HT-29 (cell line): Measurements from ENCODE around the gene C8G. TPM values are rescaled to one million over a fixed set of nuclear protein-coding genes. Genes with fewer than 3 reads are reported as not detected.

Experiments
- DNase-seq: peaks from one replicate; pipeline ENCODE4 v3.0.0-alpha.2; 2015; ENCODE audit warnings: low spot score
- total RNA-seq: library from RNA; depleted of rRNA; stranded (reverse); fragments of >200 nt; shearing (Covaris generic); gene quantifications from 2 replicates; pipeline ENCODE4 v1.2.3, GENCODE V29; 2014

C8G gene
- total RNA-seq, 1 experiment from 2014 or later, result 0.71 TPM

DNA sequence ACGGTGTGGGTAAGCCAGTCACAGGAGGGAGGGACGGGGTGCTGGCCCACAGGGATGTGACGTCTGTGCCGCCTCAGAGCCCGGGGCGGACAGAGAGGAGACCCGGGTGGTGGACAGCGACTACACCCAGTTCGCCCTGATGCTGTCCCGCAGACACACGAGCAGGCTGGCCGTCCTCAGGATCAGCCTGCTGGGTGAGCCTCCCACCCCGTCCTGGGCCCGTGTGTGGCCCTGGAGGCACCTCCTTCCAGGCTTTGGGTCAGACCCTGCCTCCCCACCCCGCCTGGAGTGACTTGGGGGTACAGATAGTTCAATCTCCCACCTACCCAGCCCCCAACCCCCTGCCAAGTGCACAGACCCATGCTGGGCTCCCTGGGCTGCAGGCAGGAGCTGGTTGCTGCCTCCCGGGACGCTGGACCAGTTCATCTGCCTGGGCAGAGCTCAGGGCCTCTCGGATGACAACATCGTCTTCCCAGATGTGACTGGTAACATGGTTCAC, 8.8 kb downstream of the C8G start:
- DNase-seq, result no peak

DNA sequence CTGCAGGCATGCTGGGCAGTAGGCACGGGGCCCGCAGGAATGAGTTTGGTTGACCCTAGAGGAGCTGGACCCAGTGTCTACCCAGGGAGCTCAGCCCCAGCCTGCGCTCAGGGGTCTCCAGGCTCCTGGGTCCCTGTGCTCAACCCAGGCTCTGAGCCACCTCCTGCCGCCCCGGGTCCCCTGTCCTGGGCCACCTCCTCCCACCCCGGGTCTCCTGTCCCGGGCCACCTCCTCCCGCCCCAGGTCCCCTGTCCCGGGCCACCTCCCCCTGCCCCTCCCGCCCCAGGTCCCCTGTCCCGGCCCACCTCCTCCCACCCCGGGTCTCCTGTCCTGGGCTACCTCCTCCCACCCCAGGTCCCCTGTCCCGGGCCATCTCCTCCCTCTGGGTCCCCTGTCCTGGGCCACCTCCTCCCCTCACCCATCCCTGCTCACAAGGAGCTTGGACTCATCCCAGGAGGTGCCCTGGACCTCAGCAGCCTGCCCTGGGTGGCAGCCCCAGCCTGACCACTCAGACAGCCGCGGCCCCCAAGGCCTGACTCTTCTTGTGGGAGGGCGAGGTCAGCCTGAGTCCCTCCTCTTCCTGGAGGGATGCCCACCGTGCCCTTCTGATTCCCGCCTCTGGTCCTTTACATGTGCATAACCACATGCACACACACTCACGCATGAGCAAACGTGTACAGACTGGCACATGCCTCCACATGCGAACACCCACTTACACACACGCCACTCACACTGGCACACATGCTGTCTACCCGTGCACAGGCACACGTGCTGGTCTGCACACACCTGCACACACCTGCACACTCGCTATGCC, 9.4 kb downstream of the C8G start:
- DNase-seq, result no peak

DNA sequence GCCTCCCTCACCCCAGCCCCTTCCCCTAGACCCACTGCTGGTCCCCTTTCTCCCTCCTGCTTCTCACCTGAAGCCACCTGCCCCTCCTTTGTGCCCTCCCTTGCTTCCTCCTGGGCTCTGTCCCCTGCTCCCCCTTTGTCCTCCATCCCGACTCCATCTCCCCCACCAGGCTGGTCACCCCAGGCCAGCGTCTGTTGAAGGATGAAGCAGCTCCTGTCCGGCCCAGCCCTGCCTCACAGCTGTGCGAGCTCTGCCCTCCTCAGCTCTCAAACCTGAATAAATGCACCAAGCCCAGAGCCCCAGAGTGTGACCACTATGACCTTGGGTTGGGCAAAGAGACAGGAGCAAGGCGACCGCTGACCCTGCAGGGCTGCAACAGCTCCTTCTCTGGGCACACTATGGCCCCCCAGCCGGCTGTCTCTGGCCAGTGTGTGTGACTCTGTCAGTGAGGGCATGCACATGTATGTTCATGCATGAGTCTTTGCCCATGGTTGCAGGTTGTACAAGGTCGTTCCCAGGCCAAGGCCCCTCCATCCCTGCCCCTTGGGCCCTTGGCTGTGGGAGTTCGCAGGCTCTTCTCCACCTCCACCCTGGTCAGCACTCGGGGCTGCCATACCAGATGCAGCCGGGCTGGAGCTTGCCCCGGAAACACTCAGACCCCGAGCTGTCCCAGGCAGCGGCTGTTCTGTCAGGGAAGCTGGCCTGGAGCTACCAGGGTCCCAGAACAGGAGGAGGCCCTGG, 10.3 kb downstream of the C8G start:
- DNase-seq, result no peak

DNA sequence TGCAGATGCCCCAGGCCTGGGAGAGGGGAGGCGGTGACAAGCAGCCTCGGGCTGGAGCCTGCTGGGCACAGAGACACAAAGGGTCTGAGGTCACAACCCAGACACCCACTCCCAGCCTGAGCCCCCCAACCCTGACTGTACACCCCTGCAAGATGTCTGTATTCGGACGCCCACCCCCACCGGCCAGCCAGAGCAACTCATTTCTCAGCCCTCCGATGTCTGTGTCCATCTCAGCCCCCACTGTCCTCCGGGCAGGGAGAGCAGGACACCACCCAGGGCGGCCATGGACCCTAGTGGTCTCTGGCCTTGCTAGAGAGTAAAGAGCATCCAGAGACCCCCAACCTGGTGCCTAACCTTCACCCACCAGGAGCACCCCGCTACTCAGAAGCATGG, 10.9 kb downstream of the C8G start:
- DNase-seq, result no peak

DNA sequence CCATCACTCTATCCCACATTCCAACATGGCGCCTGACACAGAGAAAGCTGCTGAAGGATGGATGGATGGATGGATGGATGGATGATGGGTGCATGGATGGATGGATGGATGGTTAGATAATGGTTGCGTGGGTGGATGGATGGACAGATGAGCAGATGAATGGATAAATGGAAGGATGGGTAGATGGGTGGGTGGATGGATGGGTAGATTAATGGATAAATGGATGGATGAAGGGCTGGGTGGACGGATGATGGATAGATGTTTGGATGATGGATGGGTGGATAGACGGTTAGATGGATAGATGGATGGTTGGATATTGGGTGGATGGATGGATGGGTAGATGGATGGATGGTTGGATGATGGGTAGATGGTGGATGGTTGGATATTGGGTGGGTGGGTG, 11.6 kb downstream of the C8G start:
- no peak for DNase-seq

DNA sequence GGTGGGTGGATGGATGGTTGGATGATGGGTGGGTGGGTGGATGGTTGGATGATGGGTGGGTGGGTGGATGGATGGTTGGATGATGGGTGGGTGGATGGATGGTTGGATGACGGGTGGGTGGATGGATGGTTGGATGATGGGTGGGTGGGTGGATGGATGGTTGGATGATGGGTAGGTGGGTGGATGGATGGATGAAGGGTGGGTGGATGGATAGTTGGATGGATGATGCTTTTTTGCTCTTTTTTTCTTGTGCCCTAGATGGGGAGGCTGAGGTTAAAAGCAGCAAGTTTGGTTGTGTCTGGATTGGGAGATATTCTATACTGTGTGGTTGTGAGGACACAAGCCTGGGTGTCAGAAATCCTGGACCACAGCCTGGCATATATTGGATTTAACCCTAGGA, 12.4 kb downstream of the C8G start:
- no peak for DNase-seq

DNA sequence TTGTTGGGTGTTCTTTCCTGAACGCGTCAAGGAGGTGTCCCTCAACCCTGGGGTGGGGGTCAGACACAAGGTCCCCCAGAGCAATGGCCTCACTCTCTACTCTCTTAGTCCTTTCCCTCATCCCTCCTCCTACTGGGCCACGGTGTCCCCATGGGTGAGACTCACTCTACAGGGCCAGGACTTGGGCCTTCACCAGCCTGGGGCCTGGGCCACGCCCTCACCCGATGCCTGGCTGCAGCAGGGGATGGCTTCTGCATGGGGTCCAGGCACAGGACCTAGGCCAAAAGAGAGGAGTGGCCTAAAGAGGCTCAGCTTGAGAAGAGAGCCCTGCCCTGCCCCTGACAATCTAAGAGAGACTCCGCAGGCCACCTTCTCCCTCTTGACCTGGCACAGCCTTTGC, 12.9 kb downstream of the C8G start:
- DNase-seq, result no peak

DNA sequence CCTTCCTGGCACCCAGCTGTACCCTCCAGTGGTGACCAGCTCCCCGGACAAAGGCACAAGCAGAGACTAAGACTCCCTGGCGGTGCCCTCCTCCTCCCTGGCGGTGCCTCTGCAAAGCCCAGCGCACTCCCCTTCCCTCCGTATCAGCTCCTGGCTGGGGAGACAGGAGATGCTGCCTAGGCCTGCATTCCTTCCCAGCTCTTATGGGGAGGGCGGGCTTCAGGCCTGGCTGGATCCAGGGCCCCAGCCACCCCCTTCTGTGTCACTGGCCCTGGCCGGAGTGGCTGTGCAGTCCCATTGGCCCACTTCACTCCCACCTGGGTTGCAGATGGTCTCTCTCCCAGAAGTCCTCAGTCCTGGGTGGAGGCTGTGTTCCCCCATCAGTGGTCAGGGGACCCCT, 13.4 kb downstream of the C8G start:
- DNase-seq, result no peak

DNA sequence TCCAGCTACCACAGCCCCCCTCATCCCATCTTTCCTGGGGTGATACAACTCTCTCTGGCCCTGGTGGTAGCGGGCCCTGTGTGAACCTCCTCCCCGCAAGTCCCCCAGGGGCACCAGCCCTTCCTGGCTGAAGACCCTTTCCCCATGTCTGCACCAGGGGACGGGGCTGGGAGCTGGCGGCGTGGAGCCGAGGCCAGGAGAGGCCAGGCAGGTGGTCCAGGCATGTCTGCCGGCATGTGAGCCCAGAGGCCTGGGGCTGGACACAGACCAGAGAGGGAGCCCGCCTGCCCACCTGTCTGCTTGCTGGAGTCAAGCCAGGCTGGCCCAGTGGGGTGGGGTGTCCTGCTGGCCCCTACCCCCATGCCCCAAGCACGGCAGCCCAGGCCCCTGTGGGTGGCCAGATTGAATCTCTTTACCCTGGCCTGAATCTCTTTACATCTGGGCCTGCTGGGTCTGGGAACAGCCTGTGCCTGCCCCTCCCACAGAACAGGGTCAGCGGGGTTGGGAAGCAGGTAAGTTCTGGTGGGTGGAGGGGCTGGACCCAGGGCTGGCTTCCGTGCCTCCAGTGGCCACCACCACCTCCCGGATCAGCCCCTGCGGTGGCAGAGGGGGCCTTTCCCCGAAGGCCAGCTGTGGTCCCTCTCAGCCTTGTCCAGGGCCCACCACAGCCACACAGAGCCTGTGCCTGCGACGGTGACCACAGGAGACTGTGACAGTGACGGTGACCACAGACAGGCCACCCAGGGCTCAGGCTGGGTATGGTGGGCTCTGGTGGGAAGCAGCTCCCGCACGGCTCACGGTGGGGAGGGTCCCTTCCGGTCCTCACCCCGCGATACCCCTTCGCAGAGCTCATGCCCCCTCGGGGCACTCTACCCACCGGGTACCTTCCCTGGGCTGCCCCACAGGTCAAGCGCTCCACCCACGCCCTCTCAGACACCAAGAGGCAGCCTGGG, 14.1 kb downstream of the C8G start:
- DNase-seq, result no peak

DNA sequence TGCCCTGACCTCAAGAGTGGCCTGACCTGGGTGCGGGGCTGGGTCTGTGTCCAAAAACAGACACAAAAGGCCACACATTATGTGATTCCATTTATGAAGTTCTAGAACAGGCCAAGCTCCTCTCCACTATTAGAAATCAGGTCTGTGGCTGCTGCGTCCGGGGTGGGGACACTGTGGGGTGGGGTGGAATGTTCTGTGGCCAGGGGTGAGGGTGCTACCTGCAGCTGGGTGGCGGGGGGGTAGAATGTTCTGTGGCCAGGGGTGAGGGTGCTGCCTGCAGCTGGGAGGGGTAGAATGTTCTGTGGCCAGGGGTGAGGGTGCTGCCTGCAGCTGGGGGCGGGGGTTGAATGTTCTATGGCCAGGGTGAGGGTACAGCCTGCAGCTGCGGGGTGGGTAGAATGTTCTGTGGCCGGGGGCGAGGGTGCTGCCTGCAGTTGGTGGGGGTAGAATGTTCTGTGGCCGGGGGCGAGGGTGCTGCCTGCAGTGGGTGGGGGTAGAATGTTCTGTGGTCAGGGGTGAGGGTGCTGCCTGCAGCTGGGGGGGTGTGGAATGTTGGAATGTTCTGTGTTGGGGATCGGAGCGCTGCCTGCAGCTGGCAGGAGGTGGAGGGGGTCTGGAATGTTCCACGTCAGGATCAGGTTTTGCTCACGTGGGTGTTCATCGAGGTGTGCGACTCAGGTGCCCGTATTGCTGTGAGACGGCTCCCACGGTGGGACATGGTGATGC, 15.3 kb downstream of the C8G start:
- no peak for DNase-seq

DNA sequence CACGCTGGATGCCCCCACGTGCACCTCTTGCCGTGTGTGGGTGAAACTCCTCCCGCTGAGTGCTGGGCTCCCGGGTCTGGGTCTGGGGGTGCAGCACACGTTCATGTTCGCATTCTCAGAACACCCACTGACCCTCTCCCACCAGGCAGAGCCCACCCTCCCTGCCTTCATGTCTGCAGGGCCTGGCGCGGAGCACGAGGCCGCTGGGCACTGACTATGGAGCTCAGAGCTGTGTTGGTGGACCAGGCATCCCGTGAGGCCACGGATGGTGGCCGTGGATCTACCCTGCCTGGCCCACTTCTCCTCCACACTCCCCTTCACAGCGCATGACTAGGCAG, 15.9 kb downstream of the C8G start:
- no peak for DNase-seq

DNA sequence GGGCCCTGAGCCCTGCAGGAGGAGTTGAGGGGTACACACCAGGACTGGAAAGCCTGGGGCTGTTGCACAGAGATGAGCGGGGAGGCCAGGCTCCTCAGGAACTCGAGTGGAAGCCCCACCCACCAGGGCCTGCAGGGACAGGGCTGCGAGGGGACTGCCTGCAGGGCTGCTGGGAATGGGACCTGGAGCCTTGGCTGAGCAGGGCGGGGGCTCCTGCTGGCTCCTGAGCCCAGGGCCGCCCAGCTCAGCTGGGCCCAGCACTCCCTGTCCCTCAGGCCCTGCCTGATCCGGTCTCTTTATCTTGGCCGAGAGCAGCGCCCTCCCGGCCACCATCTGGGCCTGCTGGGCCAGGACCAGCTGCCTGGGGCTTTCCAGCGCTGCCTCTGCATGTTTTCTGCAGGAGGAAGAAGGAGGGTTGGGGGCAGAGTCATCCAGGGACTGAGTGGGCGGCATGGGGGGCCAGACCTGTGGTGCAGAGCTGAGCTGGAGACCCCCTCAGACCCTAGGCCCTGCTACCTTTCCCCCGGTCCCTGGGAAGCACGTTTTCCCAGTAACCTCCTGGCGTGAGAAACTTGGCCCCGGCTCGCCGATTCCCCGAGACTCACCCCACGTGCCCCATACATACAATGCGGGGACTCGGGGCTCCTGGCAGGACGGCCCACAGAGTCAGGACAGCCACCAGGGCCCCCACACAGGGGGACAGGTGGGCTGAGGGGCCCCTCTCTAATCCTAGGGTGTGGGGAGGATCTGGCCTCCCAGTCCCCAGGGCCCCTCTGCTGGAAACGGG, 16.4 kb downstream of the C8G start:
- no peak for DNase-seq

DNA sequence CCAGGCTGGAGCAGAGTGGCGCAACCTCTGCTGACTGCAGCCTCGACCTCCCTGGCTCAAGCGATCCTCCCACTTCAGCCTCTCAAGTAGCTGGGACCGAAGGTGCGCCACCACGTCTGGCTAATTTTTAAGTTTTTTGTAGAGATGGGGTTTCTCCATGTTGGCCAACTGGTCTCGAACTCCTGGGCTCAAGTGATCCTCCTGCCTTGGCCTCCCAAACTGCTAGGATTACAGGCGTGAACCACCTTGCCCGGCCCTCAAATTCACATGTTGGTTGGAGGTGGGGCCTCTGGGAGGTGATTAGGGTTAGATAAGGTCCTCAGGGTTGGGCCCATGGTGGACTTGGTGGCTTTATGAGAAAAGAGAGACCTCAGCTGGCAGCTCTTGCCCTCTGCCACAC, 17.1 kb downstream of the C8G start:
- DNase-seq, result no peak

DNA sequence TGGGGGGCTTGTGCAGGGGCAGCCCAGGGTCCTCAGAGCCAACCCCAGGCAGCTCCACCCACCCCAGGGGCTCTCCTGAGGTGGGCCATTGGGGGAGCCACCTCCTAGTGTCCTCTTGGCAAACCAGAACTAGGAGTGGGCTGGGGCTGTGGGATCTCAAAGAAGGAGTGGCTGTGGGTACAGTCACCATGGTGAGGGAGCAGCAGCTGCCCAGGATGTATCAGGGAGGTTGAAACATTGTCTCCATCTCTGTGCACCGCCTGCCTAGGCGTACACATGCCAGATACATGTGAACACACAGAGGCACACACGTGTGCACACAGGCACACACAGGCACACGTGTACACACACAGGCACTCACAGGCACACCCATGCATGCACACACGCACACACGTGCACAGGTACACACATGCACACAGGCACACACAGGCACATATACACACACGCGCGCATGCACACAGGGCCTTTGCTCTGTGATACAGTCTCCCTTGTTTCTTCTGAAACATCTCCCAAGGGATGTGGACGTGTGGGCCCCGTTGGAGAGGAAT, 17.7 kb downstream of the C8G start:
- no peak for DNase-seq

DNA sequence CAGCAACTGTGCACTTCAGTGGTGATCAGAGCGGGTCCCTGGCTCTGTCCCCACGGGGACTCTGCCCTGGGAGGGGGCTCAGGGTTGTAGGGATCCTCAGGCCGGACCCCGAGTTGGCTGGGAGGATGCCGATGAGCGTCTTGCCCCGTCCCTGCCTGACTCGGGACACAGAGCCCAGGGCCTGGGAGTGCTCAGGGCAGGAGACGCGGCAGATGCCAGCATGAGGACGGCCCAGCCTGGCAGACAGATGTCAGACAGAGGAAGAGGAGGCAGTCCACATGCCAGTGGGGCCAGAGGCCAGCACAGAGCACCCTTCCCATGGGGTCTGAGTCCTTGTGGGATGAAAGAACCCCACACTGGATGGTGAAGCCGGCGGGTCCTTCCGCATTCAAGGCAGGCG, 18.3 kb downstream of the C8G start:
- no peak for DNase-seq

DNA sequence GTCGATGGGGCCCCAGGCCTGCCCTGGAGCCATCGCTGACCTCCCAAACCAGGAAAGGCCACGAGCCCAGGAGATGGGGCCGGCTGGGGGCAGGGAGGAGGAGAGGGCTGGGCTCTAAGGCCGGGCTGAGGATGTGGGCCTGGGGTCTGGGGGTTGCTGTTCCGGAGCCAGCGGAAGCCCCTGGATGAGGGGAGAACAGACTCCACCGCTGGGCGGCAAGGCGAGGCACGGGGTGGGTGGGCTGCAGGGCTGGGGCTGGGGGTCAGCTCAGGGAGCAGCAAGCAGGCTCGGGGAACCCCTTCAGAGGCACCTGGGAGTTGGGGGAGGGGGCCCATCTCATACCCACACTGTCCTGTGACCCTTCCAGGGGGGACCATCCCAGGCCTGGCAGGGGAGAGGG, 18.7 kb downstream of the C8G start:
- DNase-seq, result no peak

DNA sequence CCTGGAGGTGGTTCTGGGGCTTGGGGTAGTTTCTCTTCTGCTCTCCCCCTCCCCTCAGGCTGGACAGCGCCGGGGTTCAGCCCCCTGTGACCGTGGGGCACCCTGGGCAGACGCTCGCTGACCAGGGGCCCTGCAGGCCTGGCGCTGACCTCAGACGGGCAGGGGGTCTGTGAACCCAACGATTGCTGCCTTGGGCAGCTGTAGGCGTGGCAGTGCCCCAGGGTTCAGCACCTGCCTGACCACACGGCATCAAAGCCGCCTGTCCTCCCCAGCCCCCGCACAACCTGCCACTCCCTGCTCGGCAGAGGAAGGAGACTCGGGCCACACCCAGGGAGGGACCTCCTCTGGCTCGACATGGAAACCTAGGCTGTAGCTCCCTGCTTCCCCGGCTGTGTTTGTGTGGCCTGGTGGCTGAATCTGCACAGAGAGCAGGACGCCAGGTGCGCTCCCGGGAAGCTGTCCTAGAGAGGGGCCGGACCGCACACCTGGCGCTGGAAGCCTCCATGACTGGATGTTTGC, 19.2 kb downstream of the C8G start:
- DNase-seq, result no peak

DNA sequence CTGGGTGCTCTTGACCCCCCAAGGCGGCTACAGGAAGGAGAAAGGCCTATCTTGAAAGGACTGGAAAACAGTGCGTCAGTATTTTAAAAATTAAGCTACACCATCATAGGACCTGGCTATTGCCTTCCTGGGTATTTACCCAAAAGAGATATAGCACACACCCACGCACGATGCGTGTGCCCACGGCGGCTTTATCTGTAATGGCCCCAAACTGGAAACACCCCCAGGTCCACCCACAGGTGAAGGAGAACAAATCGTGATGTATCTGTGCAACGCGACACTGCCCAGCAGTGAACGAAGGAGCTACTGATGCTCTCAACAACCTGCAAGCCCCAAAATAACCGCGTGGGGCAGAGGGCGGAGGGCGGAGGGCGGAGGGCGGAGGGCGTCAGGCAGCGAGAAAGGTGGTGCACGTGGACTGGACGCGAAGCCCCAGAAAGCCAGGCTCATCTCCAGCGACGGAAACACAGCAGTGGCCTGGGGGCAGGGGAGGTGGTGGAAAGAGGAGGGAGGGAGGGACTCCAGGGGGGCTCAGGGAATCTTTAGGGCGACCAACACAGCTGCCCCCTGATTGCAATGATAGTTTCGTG, 19.9 kb downstream of the C8G start:
- no peak for DNase-seq

DNA sequence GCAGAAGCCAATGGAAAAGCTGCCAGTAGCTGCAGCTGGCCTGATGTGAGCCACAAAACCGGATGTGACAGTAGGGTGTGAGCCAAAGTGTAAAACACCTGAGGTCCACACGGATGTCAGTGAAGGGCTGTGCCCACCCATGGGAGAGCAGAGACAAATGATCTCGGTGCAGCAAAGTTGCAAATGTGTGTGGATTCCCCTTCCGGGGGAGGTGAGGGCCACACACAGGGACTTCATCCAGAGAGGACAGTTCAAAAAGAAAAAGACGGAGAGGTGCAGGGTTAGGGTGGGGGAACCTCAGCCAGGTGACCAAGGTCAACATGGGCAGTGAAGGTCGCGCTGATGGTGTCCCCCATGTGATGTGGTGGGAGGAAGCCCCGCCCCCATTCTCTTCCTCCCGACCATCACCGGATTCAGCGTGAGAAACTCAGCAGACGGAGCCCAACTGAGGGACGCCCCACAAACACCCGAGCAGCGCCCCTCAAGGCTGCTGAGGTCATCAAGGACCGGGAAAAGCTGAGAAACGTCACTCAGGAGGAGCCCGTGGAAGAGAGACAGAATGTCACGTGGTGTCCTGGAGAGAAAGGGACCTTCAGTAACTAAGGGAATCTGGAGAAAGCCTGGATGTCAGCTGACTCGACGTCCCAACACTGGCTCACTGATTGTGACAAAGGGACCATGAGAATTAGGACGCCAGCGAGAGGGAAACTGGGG, 20.9 kb downstream of the C8G start:
- no peak for DNase-seq
